Aorta (tissue), 5 donors: ENCODE results near the gene RIC3. TPM values are rescaled to one million over a fixed set of nuclear protein-coding genes. Genes with fewer than 3 reads are reported as not detected.

Experiments used
- ATAC-seq: fragments of 200-7000 bp; cut with Tn5 transposase; one replicate; pipeline ENCODE4 v1.9.1; 2022; ENCODE audit warnings: moderate library complexity; ENCODE audit not compliant: low FRiP score
- DNase-seq, 2 donors: peaks; one replicate each; pipeline ENCODE4 v3.0.0-alpha.2; 2020
- H3K27ac ChIP-seq, 2 donors: one replicate each; pipeline ENCODE4 v1.5.1; 2013; ENCODE audit warnings: low read length in 2 of 2, mild to moderate bottlenecking in 2 of 2, moderate library complexity in 2 of 2, control low read depth in 1 of 2, inconsistent platforms in 1 of 2, low read depth in 1 of 2
- H3K27me3 ChIP-seq, 2 donors: one replicate each; pipeline ENCODE4 v1.6.1; 2013; ENCODE audit warnings: control low read depth in 1 of 2, low read length in 1 of 2, mild to moderate bottlenecking in 1 of 2, moderate library complexity in 1 of 2; ENCODE audit not compliant: insufficient read depth in 2 of 2, control insufficient read depth in 1 of 2
- H3K36me3 ChIP-seq, 2 donors: one replicate each; pipeline ENCODE4 v1.6.1; 2013; ENCODE audit warnings: control low read depth in 1 of 2, low read length in 1 of 2, mild to moderate bottlenecking in 1 of 2; ENCODE audit not compliant: insufficient read depth in 2 of 2, control insufficient read depth in 1 of 2
- H3K4me1 ChIP-seq, 2 donors: one replicate each; pipeline ENCODE4 v1.6.1; 2013; ENCODE audit warnings: low read length in 2 of 2, control low read depth in 1 of 2, mild to moderate bottlenecking in 1 of 2, moderate library complexity in 1 of 2; ENCODE audit not compliant: insufficient read depth in 2 of 2, control insufficient read depth in 1 of 2
- H3K4me3 ChIP-seq, 2 donors: one replicate each; pipeline ENCODE4 v1.5.1; 2013; ENCODE audit warnings: low read length in 2 of 2, control low read depth in 1 of 2, mild to moderate bottlenecking in 1 of 2
- H3K9me3 ChIP-seq: one replicate; pipeline ENCODE4 v1.6.1; 2013; ENCODE audit warnings: mild to moderate bottlenecking, low read length; ENCODE audit not compliant: control insufficient read depth
- WGBS, 2 donors: extraction: QIAGEN DNeasy Blood & Tissue Kit; methylation state at CpG; one replicate each; pipeline ENCODE4 v1.1.7; 2013; 5-methylcytosine and 5-hydroxymethylcytosine counted together
- intact Hi-C, 2 donors: fragments of 100-400 bp; cut with DNase I; formaldehyde crosslinking; loops; one replicate each; pipeline versions ENCODE4 v1.14.2 to v1.15.0; 2022
- polyA plus RNA-seq, 2 donors: library from polyadenylated mRNA; stranded (reverse); fragments of 200-250 nt; gene quantifications; one replicate each; pipeline ENCODE4 v1.2.3, GENCODE V29; 2013
- total RNA-seq, 2 donors: library from RNA; stranded (reverse); fragmentation: NEBNext Ultra II Directional; extraction: Animal tissue kit (Norgen Biotek cat#: 25700); gene quantifications; one replicate each; pipeline ENCODE4 v1.2.1, GENCODE V29; 2021
- donor health status: healthy with polysubstance abuse.
- donor health status: Bipolar disorder and iron deficiency.
- donor health status: DM: no; HTN: no; CAD: no.
- donor health status: DM: no; HTN: no; CAD: no.
- donor health status: DM: yes; HTN: yes; CAD: no.

RIC3 gene
- total and polyA plus RNA-seq, 4 donors = 2.9 to 13.1 (median 8.1) TPM

- intact Hi-C loops = no loop called here
- 72 to 74% methylated on average over 1 of the region's 1 CpG for WGBS, 2 donors
Observed at GRCh38 chr11:8122173-8122764, 46.6 kb downstream of the RIC3 start.

GRCh38 chr11:8111636-8112035, 57.2 kb downstream of the RIC3 start:
- intact Hi-C loops = no loop called here
- H3K27ac ChIP-seq = no peak overlapping the region
- no peak overlapping the region for H3K4me3 ChIP-seq

More at GRCh38 chr11:8122173-8122764, 46.6 kb downstream of the RIC3 start:
- Histone ChIP-seq H3K27me3 (no peaks in the 10 kb centered on the region), H3K9me3 (no peaks in the 10 kb centered on the region), H3K4me3 (no peak overlapping the region), H3K27ac (no peak overlapping the region), H3K36me3 (no peaks in the 10 kb centered on the region), H3K4me1 (no peaks in the 10 kb centered on the region)
- no peak for DNase-seq
- ATAC-seq = no peak

GRCh38 chr11:8110396-8110795, 58.4 kb downstream of the RIC3 start:
- no peaks in the 10 kb centered on the region for H3K4me1 ChIP-seq
- H3K27ac ChIP-seq = no peak overlapping the region
- no peaks in the 10 kb centered on the region for H3K9me3 ChIP-seq
- intact Hi-C loops = no loop called here
- H3K4me3 ChIP-seq = no peak overlapping the region
- no peaks in the 10 kb centered on the region for H3K27me3 ChIP-seq
- WGBS, 2 donors = 90 to 91% methylated on average over 4 of the region's 4 CpGs
- ATAC-seq (no peak), DNase-seq (no peak)
- H3K36me3 ChIP-seq = peaks cover 5% of the 10 kb centered on the region in 2 donors

More at GRCh38 chr11:8111636-8112035, 57.2 kb downstream of the RIC3 start:
- Histone ChIP-seq H3K27me3 (no peaks in the 10 kb centered on the region), H3K9me3 (no peaks in the 10 kb centered on the region), H3K36me3 (peaks cover 3 to 5% of the 10 kb centered on the region in 2 donors), H3K4me1 (no peaks in the 10 kb centered on the region)
- ATAC-seq = no peak
- 70 to 77% methylated on average over 8 of the region's 8 CpGs for WGBS, 2 donors
- no peak for DNase-seq

- Histone ChIP-seq H3K36me3 (peaks cover 5% of the 10 kb centered on the region in 2 donors), H3K27ac (no peak overlapping the region), H3K27me3 (no peaks in the 10 kb centered on the region), H3K4me1 (no peaks in the 10 kb centered on the region), H3K9me3 (no peaks in the 10 kb centered on the region), H3K4me3 (no peak overlapping the region)
- ATAC-seq = no peak
- no peak for DNase-seq
- intact Hi-C loops = no loop called here
Observed at GRCh38 chr11:8109675-8110074, 59.1 kb downstream of the RIC3 start.

- H3K9me3 ChIP-seq = no peaks in the 10 kb centered on the region
- no peak for DNase-seq
- no peaks in the 10 kb centered on the region for H3K4me1 ChIP-seq
- ATAC-seq = no peak
- no peak overlapping the region for H3K27ac ChIP-seq
- WGBS, 2 donors = 59 to 65% methylated on average over 2 of the region's 2 CpGs
- H3K27me3 ChIP-seq = no peaks in the 10 kb centered on the region
- no peak overlapping the region for H3K4me3 ChIP-seq
- H3K36me3 ChIP-seq = peaks cover 5% of the 10 kb centered on the region in 2 donors
- intact Hi-C loops = no loop called here
Observed at GRCh38 chr11:8108421-8108820, 60.4 kb downstream of the RIC3 start.

GRCh38 chr11:8107642-8108041, 61.2 kb downstream of the RIC3 start:
- ATAC-seq = no peak
- 83 to 86% methylated on average over 5 of the region's 5 CpGs for WGBS, 2 donors
- Histone ChIP-seq H3K4me3 (no peak overlapping the region), H3K27me3 (no peaks in the 10 kb centered on the region), H3K4me1 (no peaks in the 10 kb centered on the region), H3K27ac (no peak overlapping the region), H3K9me3 (no peaks in the 10 kb centered on the region), H3K36me3 (peaks cover 5 to 7% of the 10 kb centered on the region in 2 donors)
- DNase-seq = no peak
- intact Hi-C loops = no loop called here

- Histone ChIP-seq H3K4me3 (no peak overlapping the region), H3K27me3 (no peaks in the 10 kb centered on the region), H3K9me3 (no peaks in the 10 kb centered on the region), H3K4me1 (no peaks in the 10 kb centered on the region), H3K36me3 (peaks cover 5 to 7% of the 10 kb centered on the region in 2 donors), H3K27ac (no peak overlapping the region)
- no peak for ATAC-seq
- intact Hi-C loops = no loop called here
- DNase-seq = no peak
- 96 to 98% methylated on average over 2 of the region's 2 CpGs for WGBS, 2 donors
Observed at GRCh38 chr11:8106679-8107078, 62.1 kb downstream of the RIC3 start.

GRCh38 chr11:8105666-8106065, 63.2 kb downstream of the RIC3 start:
- DNase-seq = no peak
- intact Hi-C loops = no loop called here
- H3K36me3 ChIP-seq = peaks cover 4 to 6% of the 10 kb centered on the region in 2 donors

GRCh38 chr11:8105133-8105532, 63.7 kb downstream of the RIC3 start:
- WGBS, 2 donors = 91 to 93% methylated on average over 4 of the region's 4 CpGs
- Histone ChIP-seq H3K4me3 (no peak overlapping the region), H3K27ac (no peak overlapping the region), H3K36me3 (peaks cover 0 to 5% of the 10 kb centered on the region in 2 donors), H3K4me1 (no peaks in the 10 kb centered on the region), H3K9me3 (no peaks in the 10 kb centered on the region), H3K27me3 (no peaks in the 10 kb centered on the region)
- intact Hi-C loops = no loop called here
- DNase-seq (no peak), ATAC-seq (no peak)

More at GRCh38 chr11:8105666-8106065, 63.2 kb downstream of the RIC3 start:
- 50 to 59% methylated on average over 3 of the region's 3 CpGs for WGBS, 2 donors
- Histone ChIP-seq H3K9me3 (no peaks in the 10 kb centered on the region), H3K4me1 (no peaks in the 10 kb centered on the region), H3K27me3 (no peaks in the 10 kb centered on the region), H3K4me3 (no peak overlapping the region), H3K27ac (no peak overlapping the region)
- no peak for ATAC-seq
